CD1c-positive myeloid dendritic cell (primary cell): Measurements from ENCODE around the gene NHLH2.

Experiments
- DNase-seq: peaks from one replicate; pipeline ENCODE4 v3.0.0-alpha.2; 2016; ENCODE audit errors: extremely low spot score

The NHLH2 gene

GRCh38 chr1:115802416-115802815 is 38.5 kb downstream of the NHLH2 start:
- DNase-seq = no peak

DNA sequence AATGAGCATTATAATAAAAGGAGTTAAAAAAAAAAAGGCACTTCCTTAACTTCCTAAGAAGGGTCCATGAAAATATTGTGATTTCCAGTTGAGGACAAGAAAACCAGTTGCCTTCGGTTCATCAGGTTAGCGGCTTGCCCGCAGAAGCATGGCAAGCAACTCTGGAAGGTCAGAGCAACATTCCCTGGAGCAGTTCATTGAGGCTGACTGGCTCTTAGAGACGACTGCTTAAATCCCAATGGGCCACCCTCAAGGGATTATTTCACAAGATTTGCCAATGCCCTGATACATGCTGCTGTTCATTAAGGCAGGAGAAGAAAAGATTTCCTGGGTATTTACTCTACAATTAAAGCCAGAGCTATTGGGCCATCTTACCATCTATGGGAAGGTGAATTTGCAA is 43.4 kb downstream of the NHLH2 start:
- DNase-seq = no peak

DNA sequence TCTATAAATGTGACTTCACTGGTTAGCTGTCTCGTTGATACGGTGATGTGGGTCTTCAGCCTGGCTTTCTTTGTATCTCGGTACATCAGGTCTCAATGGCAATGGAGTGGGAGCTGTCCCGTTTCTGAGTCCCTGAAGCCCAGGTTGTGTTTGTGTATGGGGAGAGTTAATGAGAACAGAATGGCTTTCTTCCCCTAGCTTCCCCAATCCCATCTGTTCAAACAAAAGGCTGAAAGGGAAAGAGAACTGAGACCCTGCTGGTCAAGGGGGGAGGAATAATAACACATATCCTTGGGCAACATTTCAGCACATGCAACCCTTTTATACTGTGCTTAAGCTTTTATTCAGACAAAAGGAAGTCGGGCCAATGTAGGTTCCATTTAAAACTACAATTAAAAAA is 44.0 kb downstream of the NHLH2 start:
- DNase-seq = no peak

DNA sequence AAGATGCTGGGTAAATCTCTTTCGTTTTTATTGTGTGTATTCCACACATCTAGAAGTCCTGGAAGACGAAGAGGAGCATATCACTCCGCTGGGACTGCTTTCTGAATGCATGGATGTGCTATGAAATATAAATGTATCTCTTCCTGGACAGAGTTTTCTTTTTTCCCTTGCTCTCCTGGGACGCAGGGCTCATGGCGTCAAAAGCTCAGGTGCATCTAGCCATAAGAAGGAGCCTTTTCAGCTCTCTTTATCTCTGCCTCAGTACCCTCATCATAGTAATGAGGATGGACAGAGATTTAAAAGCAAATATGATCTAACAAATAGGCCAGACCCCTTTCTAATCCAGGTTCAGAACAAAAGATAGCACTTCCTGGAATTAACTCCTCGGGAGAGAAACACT is 44.9 kb downstream of the NHLH2 start:
- DNase-seq = no peak

DNA sequence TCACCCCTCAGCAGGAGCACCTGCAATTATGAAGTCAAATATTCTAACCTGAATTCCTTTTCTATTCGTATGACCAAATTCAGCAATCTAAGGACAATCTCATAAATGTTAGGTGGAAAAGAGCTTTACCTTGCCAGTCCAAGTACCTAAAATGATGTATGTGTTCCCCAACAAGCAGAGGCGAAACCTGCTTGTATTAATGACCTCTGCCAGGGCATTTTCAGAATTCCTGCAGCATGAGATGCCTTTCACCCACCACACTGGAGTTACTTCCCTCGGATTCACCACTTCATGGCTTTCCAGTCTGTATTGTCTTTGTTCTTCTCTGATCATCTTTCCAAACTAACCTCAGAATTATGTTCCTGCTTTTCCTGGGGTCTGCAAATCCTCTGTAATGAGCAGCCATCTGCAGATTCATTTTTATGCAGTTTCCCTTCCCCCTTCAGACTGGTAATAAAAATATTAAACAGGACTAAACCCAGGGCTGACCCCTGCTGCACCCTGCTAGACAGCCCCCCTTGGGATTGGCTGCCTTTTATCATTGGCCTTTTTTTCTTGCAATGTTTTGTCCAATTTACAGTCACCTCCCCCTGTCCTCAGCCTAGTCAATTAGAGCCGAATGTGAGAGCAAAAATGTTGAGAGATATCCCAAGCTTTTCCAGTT is 45.8 kb downstream of the NHLH2 start:
- no peak for DNase-seq

DNA sequence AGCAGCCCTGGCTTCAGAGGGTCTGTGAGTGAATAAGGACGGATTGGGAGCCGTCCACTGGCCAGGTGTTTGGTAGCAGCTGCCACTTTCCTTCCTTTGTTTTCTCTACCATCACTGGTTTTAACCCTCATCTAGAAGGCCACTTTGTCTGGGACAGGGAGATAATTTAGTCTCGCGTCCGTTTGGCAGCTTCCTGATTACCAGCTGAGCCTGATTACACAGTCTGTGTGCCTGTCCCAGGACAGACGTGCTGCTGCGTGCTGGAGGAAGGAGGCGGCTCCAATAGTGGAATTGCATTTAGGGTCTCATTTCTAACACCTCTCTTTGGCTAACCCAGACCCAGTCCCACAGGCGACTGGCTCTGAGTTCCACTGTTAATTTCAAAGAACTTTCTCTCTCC is 47.8 kb downstream of the NHLH2 start:
- DNase-seq = no peak

- no peak for DNase-seq
Observed at GRCh38 chr1:115791816-115792215, 49.1 kb downstream of the NHLH2 start.

- no peak for DNase-seq
Observed at GRCh38 chr1:115790846-115791245, 50.1 kb downstream of the NHLH2 start.

- no peak for DNase-seq
Observed at GRCh38 chr1:115790356-115790755, 50.6 kb downstream of the NHLH2 start.
